HG02973 (cell line): ENCODE measurements around the gene LRRC28.

Experiments
- ATAC-seq: cut with Tn5 transposase; IDR thresholded peaks from one replicate; pipeline ENCODE4 v1.9.1; 2021; ENCODE audit warnings: moderate library complexity; ENCODE audit not compliant: unreplicated experiment

Gene LRRC28

DNA sequence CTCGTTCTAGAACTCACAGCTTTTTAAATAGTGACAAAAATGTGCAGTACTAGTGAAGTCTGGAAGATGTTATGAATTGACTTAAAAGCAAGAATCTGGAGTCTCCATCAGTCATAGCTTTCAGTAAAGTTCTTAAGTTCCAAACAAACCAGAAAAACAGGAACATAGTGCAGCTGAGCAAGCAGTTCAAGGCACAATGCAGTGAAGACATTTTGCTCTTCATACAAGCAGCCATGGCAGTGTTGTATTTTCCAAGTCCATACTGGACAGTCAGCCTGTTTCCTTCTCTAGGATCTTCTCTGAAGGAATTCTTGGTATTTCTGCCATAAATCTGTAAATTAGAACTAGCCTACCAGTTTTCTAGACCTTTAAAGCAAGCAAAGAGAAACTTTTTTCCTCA is 90.5 kb downstream of the LRRC28 start:
- ATAC-seq, result no peak

DNA sequence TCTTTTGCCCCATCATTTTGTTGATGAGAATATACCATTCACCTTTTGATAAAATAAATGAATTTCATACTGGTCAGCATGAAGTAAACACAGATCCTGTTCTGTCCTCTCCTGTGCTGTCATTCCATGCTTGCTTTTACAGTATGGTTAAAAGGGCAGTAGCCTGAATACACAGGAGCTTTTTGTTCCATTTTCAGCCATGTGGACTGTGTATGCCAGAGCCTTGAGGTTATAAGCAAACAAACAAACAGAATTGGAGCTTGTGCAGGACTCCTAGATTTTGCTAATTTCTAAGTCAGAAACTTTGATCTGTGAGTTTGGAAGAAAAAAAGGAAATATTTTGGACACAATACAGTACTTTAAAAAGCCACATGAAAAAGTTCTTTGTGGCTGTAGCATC is 91.9 kb downstream of the LRRC28 start:
- ATAC-seq, result no peak

DNA sequence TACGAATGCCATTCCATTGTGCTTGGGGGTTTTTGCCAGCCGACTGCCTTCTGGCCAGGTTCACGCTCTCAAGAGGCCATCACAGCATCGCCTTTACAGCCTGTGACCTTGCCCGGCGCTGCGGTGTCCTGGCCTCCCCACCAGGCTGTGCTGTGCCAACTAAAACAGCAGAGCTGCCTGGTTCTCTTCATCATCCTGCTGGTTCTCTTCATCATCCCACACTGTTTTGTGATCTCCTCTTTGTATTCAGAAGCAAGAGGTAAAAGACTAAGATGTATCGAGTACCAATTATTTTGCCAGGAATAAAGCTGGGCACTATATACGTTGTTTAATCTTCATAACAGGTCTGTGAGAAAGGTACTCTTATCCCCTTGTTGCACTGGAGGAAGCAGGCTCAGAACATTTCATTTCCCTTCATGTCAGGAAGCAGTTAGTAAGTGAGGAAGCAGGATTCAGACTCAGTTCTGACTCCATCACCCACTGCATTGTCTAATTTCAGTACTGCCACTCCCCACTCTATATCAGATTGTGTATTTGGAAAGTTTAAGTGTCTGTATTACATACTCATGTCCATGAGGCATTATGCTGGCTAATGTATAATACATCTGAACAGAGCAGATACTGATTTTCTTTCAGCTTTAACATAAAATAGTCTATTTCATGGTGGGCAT is 92.7 kb downstream of the LRRC28 start:
- ATAC-seq, result no peak

DNA sequence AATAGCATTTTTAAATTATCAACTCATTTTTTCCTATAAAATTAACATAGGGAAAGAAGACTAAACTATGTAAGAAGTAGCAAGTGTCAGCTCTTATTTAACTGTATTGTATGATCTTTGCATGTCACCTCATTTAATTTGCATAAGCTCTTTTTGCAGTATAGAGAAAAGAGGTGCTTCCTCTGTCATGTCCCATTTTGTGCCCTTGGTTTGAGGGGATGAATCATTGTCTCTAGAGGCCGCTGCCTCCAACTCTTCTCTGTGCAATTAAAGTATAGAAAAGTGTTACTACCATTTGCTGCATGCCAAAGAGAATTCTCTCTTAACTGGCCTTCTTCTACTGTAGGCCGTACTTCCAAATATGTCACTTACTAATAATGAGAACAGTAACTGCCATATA is 93.4 kb downstream of the LRRC28 start:
- ATAC-seq, result no peak

DNA sequence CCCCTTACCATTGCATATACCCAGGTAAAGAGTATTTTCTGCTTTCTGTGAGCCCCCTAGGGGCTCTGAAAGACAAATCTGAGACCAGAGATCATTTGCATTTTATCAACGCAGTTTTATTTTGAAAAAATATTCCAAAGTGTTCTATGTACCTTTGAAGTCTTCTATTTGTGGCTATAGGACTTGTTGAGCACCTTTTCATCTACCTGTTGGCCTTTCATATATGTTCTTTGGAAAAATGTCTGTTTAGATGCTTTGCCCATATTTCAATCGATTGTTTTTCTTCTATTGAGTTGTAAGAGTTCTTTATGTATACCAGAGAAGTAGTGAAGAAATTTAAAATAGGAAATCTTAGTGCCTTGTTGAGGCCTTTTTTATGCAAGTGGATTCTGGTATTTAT is 94.0 kb downstream of the LRRC28 start:
- ATAC-seq, result no peak

DNA sequence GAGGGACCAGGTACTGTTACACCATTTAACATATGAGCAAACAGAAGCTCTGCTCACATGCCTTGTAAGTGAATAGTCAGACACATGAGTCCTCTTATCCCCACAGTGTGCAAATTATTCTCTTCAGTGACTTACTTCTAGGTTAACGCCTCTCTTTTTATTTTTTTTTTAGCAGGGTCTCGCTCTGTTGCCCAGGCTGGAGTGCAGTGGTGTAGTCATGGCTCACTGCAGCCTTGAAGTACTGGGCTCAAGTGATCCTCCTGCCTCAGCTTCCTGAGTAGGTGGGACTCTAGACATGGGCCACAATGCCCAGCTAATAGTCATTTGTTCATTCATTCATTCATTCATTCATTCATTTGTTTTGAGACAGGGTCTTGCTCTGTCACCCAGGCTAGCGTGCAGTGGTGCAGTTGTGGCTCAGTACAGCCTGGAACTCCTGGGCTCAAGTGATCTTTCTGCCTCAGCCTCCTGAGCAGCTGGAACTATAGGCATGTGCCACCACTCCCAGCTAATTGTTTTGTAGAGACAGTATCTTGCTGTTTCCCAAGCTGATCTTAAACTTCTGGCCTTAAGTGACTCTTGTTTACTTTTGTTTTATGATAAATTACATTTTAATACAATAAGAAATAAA is 94.7 kb downstream of the LRRC28 start:
- ATAC-seq, result no peak

DNA sequence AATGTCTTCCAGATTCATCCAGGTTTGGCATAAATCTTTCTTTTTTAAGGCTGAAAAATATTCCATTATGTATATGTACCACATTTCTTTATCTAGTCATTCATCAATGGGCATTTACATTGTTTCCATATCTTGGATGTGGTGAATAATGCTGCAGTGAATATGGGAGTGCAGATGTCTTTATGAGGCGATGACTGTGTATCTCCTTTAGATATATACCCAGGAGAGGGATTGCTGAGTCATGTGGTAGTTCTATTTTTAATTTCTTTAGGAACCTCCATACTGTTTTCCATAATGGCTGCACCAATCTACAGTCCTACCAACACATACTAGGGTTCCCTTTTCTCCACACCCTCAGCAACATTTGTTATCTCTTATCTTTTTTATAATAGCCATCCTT is 96.3 kb downstream of the LRRC28 start:
- no peak for ATAC-seq

DNA sequence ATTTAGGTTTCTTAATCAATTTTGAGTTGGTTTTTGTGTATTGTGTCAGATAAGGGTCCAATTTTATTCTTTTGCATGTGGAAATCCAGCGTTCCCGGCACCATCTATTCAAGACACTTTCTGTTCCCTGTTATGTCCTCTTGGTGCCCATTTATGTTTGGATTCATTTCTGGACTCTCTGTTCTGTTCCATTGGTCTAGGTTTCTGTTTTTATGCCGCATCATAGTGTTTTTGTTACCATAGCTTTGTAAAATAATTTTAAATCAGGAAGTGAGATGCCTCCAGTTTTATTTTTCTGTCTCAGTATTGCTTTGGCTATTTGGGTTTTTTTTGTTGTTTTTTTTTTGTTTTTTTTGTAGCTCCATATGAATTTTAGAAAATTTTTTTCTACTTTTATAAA is 97.1 kb downstream of the LRRC28 start:
- peak; percentile 66 for ATAC-seq

DNA sequence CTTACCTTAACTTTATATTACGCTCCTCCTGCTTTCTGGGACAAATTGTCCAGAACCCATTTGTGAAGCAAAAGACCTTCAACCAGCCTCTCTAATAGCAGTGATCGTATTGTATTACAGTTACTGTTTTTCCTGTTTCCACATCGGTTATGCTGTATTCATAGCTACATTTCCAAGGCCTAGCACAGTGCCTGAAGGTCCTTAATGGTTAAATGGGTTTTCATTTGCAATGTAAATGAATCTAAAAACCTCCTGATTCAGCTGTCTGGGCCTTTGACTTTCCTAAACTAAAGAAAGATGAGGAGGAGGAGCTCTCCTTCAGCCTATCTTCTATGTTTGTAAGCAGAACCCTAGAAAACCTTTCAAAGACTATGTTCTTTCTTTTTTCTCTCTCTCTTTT is 99.1 kb downstream of the LRRC28 start:
- no peak for ATAC-seq

DNA sequence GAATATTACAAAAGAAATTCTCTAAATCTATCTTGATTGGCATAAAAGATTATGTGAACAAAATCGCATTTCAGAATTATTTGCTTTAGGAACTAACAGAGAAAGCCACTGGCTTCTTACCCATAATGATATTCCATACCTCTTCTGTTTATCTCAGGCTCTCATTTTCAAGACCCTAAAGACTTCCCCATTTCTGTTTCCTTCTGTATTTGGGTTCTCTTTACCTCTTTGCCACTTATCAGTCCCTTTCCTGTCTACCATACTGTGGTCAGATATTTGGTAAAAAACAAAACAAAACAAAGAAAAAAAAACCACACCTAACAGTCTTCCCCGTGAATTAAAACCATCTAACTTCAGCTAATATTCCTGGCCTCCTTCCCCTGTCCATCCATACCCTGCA is 108.5 kb downstream of the LRRC28 start:
- no peak for ATAC-seq

DNA sequence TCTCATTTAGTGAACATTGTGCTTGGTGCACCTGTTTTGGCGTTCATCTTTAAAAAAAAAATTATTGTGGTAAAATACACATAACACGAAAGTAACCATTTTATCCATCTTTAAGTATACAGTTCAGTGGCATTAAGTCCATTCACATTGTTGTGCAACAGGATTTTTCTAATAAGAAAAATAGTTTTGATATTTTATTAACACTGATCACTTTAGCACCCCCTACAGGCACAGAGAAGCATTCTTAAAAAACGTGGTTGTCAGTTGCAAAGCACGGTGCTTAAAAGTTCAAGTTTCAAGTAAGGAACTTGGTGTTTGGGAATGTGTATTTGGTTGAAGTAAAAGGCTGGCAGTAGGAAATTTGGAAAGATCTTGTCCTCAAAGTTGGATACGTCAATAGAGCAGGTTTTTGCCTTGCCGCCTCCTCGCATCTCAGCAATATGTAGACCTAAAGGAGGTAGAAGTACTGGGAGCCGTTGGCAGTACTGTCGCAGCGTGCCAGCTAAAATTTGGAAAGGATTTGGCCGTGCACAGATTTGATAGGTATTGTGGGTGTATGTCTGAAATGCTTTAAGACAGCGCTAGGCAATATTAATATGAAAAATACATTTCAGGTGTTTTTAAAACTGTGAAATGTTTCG is 110.4 kb downstream of the LRRC28 start:
- no peak for ATAC-seq

DNA sequence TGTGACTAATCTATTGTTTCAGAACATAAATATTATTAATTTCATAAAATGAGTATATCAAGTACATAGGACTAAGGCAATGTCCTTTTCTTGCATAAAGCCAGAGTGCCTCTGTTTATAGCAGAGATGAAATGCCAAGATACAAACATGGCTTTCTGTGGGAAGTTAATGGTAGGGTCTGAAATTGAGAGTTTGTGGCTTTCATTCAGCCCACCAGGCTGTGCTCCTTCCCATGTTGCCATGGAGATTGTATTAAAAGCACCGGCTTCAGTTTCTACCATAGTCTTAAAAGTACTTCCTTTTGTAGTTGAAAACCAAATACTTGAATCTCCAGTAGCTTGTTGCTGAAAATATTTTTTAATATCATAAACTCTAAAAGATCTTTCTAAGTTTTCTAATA is 114.0 kb downstream of the LRRC28 start:
- ATAC-seq, result peak; percentile 89

DNA sequence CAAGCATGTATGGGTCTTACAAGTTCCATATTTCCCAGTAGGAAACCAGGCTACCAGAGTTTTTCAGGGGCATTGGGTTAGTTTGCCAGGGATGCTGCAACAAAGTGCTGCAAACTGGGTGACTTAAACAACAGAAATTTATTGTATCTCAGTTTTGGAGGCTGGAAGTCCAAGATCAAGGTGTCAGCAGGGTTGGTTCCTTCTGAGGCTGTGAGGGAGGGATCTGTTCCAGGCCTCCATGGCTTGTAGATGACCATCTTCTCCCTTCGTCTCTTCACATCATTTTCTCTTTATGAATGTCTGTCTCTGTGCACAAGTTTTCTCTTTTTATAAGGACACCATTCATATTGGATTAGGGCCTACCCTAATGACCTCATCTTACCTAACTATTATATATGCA is 114.7 kb downstream of the LRRC28 start:
- no peak for ATAC-seq

DNA sequence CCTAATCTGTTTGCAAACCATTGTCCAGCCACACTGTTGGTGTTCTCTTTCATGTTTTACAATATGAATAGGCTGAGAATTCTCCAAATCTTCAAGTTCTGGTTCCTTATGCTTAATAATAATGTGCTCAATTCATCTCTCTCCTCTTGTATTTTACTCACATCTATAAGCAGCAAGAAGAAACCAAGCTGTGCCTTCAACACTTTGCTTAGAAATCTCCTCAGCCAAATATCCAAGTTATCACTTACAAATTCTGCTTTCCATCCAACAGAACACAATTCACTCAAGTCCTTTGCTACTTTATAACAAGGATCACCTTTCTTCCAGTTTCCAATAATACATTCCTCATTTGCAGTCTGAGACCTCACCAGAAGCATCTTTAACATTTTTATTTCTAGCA is 117.5 kb downstream of the LRRC28 start:
- no peak for ATAC-seq

DNA sequence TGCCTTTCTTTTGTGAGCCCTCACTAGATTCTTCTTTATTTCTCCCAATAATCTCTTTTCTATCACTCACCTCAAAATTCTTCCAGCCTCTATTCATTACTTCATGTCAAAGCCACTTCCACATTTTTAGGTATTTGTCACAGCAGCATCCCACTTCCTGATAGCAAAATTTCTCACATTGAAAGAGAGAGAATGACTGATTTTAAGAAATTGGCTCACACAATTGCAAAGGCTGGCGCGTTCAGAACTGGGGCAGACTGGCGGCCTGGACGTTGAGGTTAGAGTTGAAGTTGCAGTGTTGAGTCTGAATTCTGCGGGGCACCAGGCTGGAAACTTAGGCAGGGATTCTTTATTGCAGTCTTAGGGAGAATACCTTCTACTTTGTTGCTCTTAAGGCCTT is 117.9 kb downstream of the LRRC28 start:
- ATAC-seq, result no peak

DNA sequence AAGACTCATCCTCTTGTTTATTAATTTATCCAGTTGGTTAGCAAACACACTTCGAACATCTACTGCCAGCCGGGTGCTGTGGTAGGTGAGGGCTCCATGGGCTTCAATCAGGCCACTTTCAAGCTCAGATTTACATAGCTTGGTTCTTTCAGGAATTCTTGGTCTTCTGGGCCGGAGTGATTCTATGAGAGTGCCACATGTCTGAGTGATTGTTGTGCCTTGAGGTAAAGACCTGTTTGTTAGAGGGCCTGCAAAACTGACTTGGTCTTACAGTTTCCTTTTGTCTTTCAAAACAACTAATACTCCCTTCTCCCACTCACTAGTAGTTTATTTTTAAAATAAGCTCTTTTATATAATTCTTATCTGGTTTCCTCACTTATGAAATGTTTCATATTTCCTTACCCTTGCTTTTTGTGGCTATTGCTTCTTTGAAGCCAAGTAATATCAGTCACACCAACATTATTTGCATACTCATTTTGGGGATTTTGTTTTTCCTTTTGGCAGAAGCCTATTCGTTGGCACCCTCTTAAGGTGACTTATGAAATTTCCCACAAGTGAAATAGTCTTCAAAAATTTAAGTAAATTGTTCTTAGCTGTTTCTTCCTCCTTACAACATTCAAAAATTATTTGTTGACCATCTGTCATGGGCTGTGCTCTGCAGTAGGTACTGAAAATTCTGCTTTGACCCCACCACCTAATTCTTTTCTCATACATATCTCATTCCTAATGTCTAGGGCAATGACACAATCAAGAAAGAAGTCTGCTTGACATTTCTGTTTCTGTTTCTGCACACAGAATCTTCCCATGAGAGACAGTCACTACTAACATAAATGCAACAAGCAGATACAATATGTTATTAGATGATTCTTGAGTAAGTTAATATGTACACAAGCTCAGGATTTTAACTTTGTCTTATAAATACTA is 120.2 kb downstream of the LRRC28 start:
- ATAC-seq, result peak; percentile 84

DNA sequence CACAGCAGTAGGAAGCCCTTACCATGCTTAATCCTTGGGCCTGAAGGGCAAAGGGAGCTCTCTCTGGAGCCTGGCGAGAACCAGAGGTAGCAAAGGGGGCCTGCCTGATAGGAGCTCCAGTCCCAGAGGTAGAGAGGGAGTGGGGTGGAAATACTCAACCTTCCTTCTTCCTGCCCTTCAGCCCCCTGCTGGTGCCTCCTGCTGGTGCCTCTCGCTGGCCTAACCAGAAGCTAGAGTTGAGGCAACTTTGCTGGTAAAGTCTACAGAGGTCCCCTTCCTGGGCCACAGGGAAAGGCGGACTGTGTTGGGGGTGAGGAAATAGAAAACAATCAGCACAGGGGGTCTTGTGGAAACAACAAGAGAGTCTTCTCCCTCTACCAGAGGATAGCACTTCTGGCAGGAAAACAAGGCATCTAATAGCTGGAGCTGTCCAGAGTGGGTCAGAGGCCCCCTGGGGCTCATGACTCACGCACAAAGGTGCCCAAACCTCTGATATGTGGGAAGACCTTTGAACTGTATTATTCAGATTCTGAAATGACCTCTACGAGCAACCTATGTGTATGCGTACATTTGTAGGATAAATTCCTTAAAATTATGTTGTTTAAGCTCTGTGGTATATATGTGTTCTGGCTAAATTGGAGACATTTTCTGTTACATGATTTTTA is 133.9 kb downstream of the LRRC28 start:
- ATAC-seq, result no peak

DNA sequence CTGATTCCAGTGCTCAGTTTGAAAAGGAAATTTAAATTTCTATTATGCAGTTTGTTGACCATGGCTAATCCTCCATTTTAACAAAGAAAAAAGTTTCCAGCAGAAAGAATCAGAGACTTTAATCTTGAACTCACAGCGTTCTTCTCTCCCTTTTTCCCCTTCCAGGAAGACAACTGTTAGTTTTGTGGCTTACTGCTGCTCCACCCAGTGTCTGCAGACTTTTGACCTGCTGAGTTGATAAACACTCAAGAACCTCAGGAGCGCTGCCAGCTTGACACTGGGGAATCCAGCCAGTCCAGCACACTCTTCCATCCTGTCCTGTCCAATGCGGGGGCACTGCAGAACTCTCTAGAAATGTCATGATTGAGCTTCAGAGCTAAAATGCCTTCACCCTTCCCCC is 134.6 kb downstream of the LRRC28 start:
- ATAC-seq, result no peak

DNA sequence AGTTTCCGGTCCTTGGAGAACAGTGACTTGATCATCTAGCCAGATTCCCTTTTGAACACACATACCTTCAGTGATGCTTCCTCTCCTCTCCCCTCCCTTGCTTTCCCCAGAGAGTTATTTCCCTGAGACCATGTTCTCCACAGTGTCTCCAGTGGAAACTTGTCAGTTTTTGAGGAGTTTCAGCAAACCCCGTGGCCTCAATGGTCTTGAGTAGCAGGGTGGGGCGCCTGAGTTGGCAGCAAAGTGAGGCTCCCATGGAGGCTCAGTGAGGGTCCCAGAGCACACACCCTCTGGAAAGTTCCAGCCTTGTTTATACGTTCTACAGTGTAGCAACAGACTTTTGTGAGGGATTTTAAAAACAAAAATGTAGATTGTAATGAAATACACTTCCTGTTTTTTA is 135.1 kb downstream of the LRRC28 start:
- ATAC-seq, result no peak

DNA sequence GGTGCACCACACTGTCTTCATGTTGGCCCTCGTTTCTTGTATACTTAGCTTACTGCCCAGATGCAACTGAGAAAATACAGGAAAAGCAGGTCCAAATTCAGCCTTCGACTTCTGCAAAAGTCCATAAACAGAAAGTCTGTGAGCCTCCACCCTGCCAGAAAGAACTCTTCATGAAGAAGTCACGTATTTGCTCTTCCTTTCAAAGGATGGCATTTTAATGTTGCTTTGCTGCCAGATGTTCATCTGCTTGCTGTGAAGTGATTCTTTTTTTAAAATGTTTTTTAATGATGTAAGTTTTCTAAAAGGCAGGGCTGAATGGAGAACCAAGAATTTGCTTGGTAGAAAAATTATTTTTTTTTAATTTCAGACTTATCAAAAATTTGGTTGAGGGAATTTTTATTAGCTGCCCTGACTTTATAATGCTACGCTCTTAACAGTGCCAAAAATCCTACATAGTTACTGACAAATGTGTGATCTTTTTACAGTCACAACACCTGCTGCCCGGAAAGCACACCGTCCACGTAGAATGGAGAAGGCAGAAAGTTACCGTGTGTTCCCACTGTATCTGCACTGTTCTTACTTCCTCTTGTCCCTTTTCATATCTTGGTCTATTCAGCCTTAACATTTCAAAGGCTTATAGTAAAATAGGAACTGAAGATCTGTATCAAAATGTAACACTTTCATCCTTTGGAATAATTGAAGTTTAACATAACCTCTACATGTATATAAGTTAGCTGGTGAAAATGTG is 136.3 kb downstream of the LRRC28 start:
- ATAC-seq, result no peak
